Fibroblast of skin of abdomen (primary cell): ENCODE measurements around the gene PCDH15.

ENCODE experiments used
- DNase-seq: peaks from one replicate; pipeline ENCODE4 v3.0.0-alpha.2; 2013

The PCDH15 gene

GRCh38 chr10:54708021-54708420, 93.0 kb downstream of the PCDH15 start:
- DNase-seq = no peak

- DNase-seq = no peak
Measured at GRCh38 chr10:54702583-54703485, 98.2 kb downstream of the PCDH15 start.

GRCh38 chr10:54691331-54691730, 109.7 kb downstream of the PCDH15 start:
- DNase-seq = no peak

GRCh38 chr10:54682554-54682953, 118.5 kb downstream of the PCDH15 start:
- DNase-seq = no peak

- no peak for DNase-seq
Measured at GRCh38 chr10:54681136-54681535, 119.9 kb downstream of the PCDH15 start.

- no peak for DNase-seq
Measured at GRCh38 chr10:54667136-54667535, 133.9 kb downstream of the PCDH15 start.

- DNase-seq = no peak
Measured at GRCh38 chr10:54666192-54666591, 134.8 kb downstream of the PCDH15 start.

GRCh38 chr10:54665095-54665494, 135.9 kb downstream of the PCDH15 start:
- DNase-seq = no peak

GRCh38 chr10:54660397-54660796, 140.6 kb downstream of the PCDH15 start:
- no peak for DNase-seq

GRCh38 chr10:54656643-54657042, 144.4 kb downstream of the PCDH15 start:
- no peak for DNase-seq

GRCh38 chr10:54653518-54653917, 147.5 kb downstream of the PCDH15 start:
- DNase-seq = no peak

GRCh38 chr10:54650547-54650946, 150.5 kb downstream of the PCDH15 start:
- no peak for DNase-seq

- no peak for DNase-seq
Measured at GRCh38 chr10:54622017-54622416, 179.0 kb downstream of the PCDH15 start.

- no peak for DNase-seq
Measured at GRCh38 chr10:54620352-54620751, 180.7 kb downstream of the PCDH15 start.

- DNase-seq = no peak
Measured at GRCh38 chr10:54614072-54614471, 187.0 kb downstream of the PCDH15 start.

- no peak for DNase-seq
Measured at GRCh38 chr10:54613162-54613561, 187.9 kb downstream of the PCDH15 start.

GRCh38 chr10:54609423-54609822, 191.6 kb downstream of the PCDH15 start:
- DNase-seq = no peak

- DNase-seq = no peak
Measured at GRCh38 chr10:54607983-54608382, 193.0 kb downstream of the PCDH15 start.

- DNase-seq = no peak
Measured at GRCh38 chr10:54594289-54594688, 206.7 kb downstream of the PCDH15 start.

GRCh38 chr10:54587971-54588370, 213.1 kb downstream of the PCDH15 start:
- DNase-seq = no peak

GRCh38 chr10:54585572-54585971, 215.5 kb downstream of the PCDH15 start:
- DNase-seq = no peak

GRCh38 chr10:54577682-54578081, 223.3 kb downstream of the PCDH15 start:
- DNase-seq = no peak

- DNase-seq = no peak
Measured at GRCh38 chr10:54576541-54576940, 224.5 kb downstream of the PCDH15 start.

- DNase-seq = peak; percentile 51
Measured at GRCh38 chr10:54559498-54559897, 241.5 kb downstream of the PCDH15 start.

GRCh38 chr10:54554028-54554427, 247.0 kb downstream of the PCDH15 start:
- no peak for DNase-seq
